ENCODE data around the gene METTL8. TPM values are rescaled to one million over a fixed set of nuclear protein-coding genes. Genes with fewer than 3 reads are reported as not detected.

Gene METTL8
- total RNA-seq, 1 experiment from 2014 or later: 27.7 TPM

GRCh38 chr2:171451074-171451473 is 17.3 kb upstream of the METTL8 start:
- Histone ChIP-seq H3K4me1 (ENCODE audit: control insufficient read depth, insufficient read depth, low read length) (no peaks in the 10 kb centered on the region), H3K36me3 (ENCODE audit: control insufficient read depth, insufficient read depth, low read length) (peaks cover 17% of the 10 kb centered on the region), H3K27me3 (ENCODE audit: control insufficient read depth, insufficient read depth, low read length) (no peaks in the 10 kb centered on the region), H3K9me3 (ENCODE audit: control insufficient read depth, insufficient read depth, low read depth, low read length) (no peaks in the 10 kb centered on the region), H3K27ac (ENCODE audit: low read length) (no peak overlapping the region), H3K4me3 (ENCODE audit: low read depth in 2 of 2, low read length in 2 of 2) (no peak overlapping the region)
- intact Hi-C loops (cut with micrococcal nuclease; ENCODE audit: unreplicated experiment) (no loop called here), in situ Hi-C loops (cut with HindIII; ENCODE audit: low pct_unique_long_range_greater_than_20kb, low sequenced_read_pairs) (no loop called here)
- POLR2A ChIA-PET: no interaction called here
- CTCF ChIA-PET: interaction anchor here (0.6 kb wide), 1 partner anchor 11 kb away, joined by 3 read pairs; no protein-coding TSS in a partner anchor
- ATAC-seq: no peak
- no peak for DNase-seq (ENCODE audit: low read depth, low spot score)
- TF ChIP-seq, protein P1, sequence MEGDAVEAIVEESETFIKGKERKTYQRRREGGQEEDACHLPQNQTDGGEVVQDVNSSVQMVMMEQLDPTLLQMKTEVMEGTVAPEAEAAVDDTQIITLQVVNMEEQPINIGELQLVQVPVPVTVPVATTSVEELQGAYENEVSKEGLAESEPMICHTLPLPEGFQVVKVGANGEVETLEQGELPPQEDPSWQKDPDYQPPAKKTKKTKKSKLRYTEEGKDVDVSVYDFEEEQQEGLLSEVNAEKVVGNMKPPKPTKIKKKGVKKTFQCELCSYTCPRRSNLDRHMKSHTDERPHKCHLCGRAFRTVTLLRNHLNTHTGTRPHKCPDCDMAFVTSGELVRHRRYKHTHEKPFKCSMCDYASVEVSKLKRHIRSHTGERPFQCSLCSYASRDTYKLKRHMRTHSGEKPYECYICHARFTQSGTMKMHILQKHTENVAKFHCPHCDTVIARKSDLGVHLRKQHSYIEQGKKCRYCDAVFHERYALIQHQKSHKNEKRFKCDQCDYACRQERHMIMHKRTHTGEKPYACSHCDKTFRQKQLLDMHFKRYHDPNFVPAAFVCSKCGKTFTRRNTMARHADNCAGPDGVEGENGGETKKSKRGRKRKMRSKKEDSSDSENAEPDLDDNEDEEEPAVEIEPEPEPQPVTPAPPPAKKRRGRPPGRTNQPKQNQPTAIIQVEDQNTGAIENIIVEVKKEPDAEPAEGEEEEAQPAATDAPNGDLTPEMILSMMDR (IDR thresholded peaks at IDR 0.05): no peak
- TF ChIP-seq, protein P2, sequence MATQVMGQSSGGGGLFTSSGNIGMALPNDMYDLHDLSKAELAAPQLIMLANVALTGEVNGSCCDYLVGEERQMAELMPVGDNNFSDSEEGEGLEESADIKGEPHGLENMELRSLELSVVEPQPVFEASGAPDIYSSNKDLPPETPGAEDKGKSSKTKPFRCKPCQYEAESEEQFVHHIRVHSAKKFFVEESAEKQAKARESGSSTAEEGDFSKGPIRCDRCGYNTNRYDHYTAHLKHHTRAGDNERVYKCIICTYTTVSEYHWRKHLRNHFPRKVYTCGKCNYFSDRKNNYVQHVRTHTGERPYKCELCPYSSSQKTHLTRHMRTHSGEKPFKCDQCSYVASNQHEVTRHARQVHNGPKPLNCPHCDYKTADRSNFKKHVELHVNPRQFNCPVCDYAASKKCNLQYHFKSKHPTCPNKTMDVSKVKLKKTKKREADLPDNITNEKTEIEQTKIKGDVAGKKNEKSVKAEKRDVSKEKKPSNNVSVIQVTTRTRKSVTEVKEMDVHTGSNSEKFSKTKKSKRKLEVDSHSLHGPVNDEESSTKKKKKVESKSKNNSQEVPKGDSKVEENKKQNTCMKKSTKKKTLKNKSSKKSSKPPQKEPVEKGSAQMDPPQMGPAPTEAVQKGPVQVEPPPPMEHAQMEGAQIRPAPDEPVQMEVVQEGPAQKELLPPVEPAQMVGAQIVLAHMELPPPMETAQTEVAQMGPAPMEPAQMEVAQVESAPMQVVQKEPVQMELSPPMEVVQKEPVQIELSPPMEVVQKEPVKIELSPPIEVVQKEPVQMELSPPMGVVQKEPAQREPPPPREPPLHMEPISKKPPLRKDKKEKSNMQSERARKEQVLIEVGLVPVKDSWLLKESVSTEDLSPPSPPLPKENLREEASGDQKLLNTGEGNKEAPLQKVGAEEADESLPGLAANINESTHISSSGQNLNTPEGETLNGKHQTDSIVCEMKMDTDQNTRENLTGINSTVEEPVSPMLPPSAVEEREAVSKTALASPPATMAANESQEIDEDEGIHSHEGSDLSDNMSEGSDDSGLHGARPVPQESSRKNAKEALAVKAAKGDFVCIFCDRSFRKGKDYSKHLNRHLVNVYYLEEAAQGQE (IDR thresholded peaks at IDR 0.05; ENCODE audit: insufficient read depth in 1 of 2, low read depth in 2 of 2, low read length in 1 of 2): no peak
- TF ChIP-seq TCF7L2 (IDR thresholded peaks at IDR 0.05; ENCODE audit: low read depth, low read length) (no peak), POLR2AphosphoS5 (IDR thresholded peaks at IDR 0.05; ENCODE audit: low read depth, low read length) (no peak), SIN3A (IDR thresholded peaks at IDR 0.05; ENCODE audit: borderline replicate concordance, insufficient read depth, low read depth, low read length) (no peak)
- BruUV-seq (replicated peaks): no TSS peak

DNA sequence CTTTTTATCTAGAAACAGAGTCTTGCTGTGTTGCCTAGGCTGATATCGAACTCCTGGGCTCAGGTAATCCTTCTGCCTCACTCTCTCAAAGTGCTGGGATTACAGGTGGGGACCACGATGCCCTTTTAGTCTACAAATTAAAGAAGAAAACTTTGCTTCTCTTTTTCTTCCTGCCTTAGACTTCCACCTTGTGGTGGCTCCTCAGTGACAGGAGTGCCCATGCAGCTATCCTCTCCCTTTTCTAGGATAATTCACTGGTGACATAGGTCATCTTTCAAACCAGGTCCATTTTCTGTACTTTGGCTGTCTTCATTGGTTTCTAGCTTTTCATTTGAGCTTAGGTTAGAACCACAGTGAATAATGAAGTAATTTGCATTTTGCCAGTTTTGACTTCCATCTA is 13.9 kb upstream of the METTL8 start:
- no peaks in the 10 kb centered on the region for H3K9me3 ChIP-seq (ENCODE audit: control insufficient read depth, insufficient read depth, low read depth, low read length)
- peaks cover 22% of the 10 kb centered on the region for H3K36me3 ChIP-seq (ENCODE audit: control insufficient read depth, insufficient read depth, low read length)
- H3K4me3 ChIP-seq (ENCODE audit: low read depth in 2 of 2, low read length in 2 of 2): no peak overlapping the region
- intact Hi-C loops (cut with micrococcal nuclease; ENCODE audit: unreplicated experiment) (no loop called here), in situ Hi-C loops (cut with HindIII; ENCODE audit: low pct_unique_long_range_greater_than_20kb, low sequenced_read_pairs) (no loop called here)
- ATAC-seq (no peak), DNase-seq (ENCODE audit: low read depth, low spot score) (no peak)
- ChIA-PET POLR2A (no interaction called here), CTCF (no interaction called here)
- H3K4me1 ChIP-seq (ENCODE audit: control insufficient read depth, insufficient read depth, low read length): no peaks in the 10 kb centered on the region
- no peaks in the 10 kb centered on the region for H3K27me3 ChIP-seq (ENCODE audit: control insufficient read depth, insufficient read depth, low read length)
- TF ChIP-seq TCF7L2 (IDR thresholded peaks at IDR 0.05; ENCODE audit: low read depth, low read length): no peak
- TF ChIP-seq, protein P1 (IDR thresholded peaks at IDR 0.05): peak; percentile 31; the same call in 1 of the 2 replicates
- no TSS peak for BruUV-seq (replicated peaks)
- no peak overlapping the region for H3K27ac ChIP-seq (ENCODE audit: low read length)
